ENCODE measurements around the gene GFI1B.

GRCh38 chr9:132931178-132931735, 47.2 kb upstream of the GFI1B start:
- TF ChIP-seq CTCF (IDR thresholded peaks at IDR 0.05; ENCODE audit: insufficient read depth, low read depth, low read length) = no peak
- no peak for TF ChIP-seq EZH2 (IDR thresholded peaks at IDR 0.05; ENCODE audit: insufficient read depth, low read length)
